AG10803 (cell line): ENCODE data around the gene GLCE.
A peak's percentile ranks its signal among the peaks of the same experiment; 100 is the strongest.

ENCODE experiments used
- DNase-seq: peaks from one replicate; pipeline ENCODE4 v3.0.0; 2010; ENCODE audit warnings: low read depth
- H3K4me3 ChIP-seq: 2 replicates; pipeline ENCODE4 v1.5.1; 2011; ENCODE audit warnings: mild to moderate bottlenecking, low read length, control low read depth
- CTCF ChIP-seq: conservative IDR thresholded peaks from 2 replicates; pipeline ENCODE4 v1.5.1; 2011; ENCODE audit warnings: mild to moderate bottlenecking, low read length, control low read depth, inconsistent platforms

The GLCE gene

GRCh38 chr15:69275933-69276560 lies 115.6 kb downstream of the GLCE start:
- TF ChIP-seq CTCF = no peak

GRCh38 chr15:69277316-69277715 lies 116.9 kb downstream of the GLCE start:
- H3K4me3 ChIP-seq = no peak overlapping the region
- DNase-seq = no peak
- TF ChIP-seq CTCF = no peak

More at GRCh38 chr15:69275933-69276560, 115.6 kb downstream of the GLCE start:
- no peak overlapping the region for H3K4me3 ChIP-seq
- DNase-seq = no peak

- TF ChIP-seq CTCF = no peak
- DNase-seq = no peak
- no peak overlapping the region for H3K4me3 ChIP-seq
These were observed 119.2 kb downstream of the GLCE start for GRCh38 chr15:69279636-69280035.

DNA sequence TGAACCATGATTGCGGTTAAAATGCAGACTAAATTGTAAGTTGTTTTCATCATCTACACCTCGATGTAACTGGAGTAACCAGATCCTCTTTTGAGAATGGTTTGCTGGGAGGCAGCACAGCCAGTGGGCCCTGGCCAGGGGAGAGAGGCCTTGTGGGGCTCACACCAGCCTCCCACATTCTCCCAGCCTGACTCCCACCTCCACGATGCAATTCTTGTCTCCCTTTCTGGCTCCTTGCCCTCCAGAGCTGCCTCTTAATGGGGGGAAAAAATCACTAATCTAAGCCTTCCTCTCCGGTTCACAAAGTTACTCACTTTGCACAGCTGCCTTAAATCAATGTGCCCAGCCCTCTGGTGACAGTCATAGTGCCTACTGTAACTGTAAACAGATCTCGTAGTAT lies 120.3 kb downstream of the GLCE start:
- H3K4me3 ChIP-seq = no peak overlapping the region
- TF ChIP-seq CTCF = no peak
- DNase-seq = peak; percentile 20

DNA sequence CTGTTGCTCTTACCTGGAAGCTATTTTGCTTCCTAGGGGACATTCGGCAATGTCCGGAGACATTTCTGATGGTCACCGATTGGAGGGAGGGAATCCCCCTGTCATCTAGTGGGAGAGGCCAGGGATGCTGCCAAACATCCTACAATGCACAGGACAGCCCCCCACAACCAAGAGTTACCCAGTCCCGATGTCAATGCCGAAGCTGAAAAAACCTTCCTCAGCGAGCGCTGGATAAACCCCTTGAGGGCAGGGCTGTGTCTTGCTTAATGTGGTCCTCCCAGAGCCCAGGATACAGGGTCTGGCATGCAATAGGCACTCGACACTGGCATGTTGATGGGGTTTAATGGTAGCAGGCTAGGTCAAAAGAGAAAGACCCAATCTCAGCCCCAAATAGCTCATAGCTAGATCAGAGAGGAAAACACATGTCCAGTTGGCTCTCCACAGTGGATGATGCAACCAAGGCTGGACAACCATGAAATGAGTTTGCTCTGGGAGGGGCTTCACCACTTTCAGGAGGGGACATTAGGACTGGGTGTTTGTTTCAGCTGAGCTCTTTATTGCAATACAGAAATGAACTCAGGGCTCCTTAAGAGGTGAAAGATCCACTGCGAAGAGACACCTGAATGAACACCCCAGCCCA lies 121.8 kb downstream of the GLCE start:
- DNase-seq = no peak
- no peak for TF ChIP-seq CTCF
- no peak overlapping the region for H3K4me3 ChIP-seq

GRCh38 chr15:69285834-69286233 lies 125.4 kb downstream of the GLCE start:
- DNase-seq = no peak
- H3K4me3 ChIP-seq = no peak overlapping the region
- TF ChIP-seq CTCF = no peak

DNA sequence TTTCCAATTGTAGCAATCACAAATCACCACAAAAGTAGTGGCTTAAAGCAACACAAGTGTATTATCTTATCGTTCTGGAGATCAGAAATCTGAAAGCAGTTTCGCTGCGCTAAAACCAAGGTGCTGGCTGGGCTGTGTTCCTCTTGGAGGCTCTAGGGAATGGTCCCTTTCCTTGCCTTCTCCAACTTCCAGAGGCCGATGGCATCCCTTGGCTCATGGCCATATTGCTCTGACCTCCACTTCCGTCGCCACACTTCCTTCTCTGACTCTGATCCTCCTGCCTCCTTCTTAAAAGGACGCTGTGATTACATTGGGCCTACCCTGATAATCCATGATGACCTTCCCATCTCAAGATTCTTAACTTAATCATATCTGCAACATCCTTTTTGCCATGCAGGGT lies 127.6 kb downstream of the GLCE start:
- no peak for DNase-seq
- no peak for TF ChIP-seq CTCF
- H3K4me3 ChIP-seq = no peak overlapping the region
